22Rv1 (cell line): ENCODE data around the gene ARID3A.

Source experiments
- H3K27ac ChIP-seq: fragments of 450-650 bp; 2 replicates; pipeline ENCODE4 v1.5.1; 2017
- CTCF ChIP-seq: fragments of 450-650 bp; IDR thresholded peaks from 2 replicates; pipeline ENCODE4 v1.5.1; 2017; ENCODE audit warnings: mild to moderate bottlenecking
- ZFX ChIP-seq: fragments of 450-650 bp; IDR thresholded peaks from 2 replicates; pipeline ENCODE4 v1.6.1; 2017; ENCODE audit warnings: antibody characterized with exemption, borderline replicate concordance

The ARID3A gene

DNA sequence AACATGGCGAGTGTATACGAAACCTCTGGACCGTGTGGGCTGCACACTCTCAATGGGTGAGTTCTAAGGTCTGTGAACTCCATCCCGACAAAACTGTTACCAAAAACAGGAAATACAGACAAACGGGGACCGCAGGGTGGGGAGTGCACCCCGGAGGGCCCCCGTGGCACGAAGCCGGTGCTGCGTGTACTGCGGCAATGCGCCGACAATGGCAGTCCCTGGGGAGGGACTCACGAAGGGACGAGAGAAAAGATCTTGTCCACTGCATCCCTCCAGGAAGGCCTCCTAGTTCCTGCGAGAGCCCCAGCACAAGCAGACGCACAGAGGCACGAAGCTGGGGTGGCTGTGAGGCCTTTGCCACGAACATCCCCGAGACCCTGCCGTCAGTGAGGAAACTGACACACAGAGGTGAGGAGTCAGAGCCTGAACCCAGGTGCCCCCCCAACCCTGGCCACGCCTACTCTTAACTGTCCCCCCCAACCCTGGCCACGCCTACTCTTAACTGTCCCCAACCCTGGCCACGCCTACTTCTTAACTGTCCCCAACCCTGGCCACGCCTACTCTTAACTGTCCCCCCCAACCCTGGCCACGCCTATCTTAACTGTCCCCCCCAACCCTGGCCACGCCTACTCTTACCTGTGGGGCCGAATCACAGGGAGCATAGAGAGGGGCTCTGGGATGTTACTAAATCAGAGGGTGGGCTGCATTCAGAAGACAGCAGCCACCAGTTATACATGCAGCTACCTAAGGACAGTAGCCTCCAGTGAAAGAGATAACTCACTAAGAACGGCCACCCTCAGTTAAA lies 37.1 kb upstream of the ARID3A start:
- H3K27ac ChIP-seq: no peak overlapping the region
- TF ChIP-seq CTCF (no peak), ZFX (no peak)

DNA sequence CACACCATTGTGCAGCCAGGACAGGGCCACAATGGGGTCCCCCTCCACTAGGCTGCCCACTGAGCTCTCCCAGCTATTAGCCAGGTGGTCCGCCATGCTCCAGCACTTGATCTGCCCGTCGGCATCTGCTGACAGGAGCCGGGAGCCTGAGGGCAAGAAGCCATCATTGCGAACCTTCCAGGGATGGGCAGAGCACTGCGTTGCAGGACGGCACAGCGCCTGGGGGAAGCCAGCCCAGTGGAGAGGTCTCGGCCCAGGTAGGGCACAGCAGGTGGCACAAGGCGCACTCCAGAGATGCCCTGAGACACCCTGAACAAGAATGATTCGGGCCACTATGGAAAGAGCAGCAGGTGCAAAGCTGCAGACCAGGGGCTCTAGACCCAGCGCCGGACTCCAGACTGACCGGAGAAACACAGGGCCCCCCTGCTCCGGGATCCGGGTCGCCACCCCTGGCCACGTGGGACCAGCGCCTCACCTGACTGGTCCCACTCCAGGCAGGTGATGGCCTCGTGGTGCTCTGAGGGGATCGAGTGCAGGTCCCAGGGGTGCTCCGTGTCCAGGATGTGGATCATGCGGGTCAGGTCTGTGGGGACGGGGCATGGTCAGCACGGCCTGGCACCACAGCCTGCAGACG lies 36.1 kb upstream of the ARID3A start:
- TF ChIP-seq ZFX (no peak), CTCF (no peak)
- no peak overlapping the region for H3K27ac ChIP-seq

DNA sequence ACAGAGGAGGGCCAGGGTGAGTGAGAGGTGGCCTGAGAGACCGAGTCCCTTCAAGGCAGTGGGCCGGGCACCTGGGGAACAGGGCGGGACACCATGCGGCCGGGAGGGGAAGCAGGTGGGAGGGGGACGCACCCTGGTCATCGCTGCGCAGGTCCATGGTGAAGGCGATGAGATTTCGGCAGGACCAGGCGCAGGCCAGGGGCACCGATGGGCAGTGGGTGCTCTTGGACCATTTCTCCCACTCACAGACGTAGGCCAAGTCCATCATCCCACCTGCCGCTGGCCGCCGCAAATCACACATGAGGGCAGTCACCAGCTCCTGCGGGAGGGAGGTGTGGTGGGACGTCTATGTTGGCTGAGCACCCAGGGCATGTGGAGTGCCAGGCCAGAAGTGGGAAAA lies 35.0 kb upstream of the ARID3A start:
- no peak overlapping the region for H3K27ac ChIP-seq
- TF ChIP-seq CTCF: no peak
- no peak for TF ChIP-seq ZFX

- peak overlapping the region; percentile 90; the same call in 1 of the 2 replicates for H3K27ac ChIP-seq
Observed at GRCh38 chr19:891421-892200, 34.2 kb upstream of the ARID3A start.

GRCh38 chr19:892243-892893 lies 33.5 kb upstream of the ARID3A start:
- H3K27ac ChIP-seq: peak overlapping the region; percentile 90
- no peak for TF ChIP-seq ZFX
- no peak for TF ChIP-seq CTCF

DNA sequence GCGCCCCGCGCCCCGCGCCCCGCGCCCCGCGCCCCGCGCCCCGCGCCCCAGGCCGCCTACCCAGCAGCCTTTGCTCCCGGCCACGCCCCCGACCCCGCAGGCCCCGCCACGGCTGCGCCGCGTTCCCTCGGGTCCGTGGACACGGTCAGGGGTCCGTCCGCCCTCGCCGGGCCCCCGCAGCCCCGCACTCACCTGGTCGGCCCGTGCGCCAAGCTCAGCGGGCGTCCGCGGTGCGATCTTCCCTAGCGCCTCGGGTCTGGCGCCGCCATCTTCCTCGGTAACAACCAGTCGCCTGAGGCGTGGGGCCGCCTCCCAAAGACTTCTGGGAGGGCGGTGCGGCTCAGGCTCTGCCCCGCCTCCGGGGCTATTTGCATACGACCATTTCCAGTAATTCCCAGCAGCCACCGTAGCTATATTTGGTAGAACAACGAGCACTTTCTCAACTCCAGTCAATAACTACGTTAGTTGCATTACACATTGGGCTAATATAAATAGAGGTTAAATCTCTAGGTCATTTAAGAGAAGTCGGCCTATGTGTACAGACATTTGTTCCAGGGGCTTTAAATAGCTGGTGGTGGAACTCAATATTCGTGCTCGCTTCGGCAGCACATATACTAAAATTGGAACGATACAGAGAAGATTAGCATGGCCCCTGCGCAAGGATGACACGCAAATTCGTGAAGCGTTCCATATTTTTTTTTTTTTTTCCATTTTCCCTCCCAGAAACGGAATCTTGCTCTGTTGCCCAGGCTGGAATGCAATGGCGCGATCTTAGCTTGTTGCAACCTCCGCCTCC lies 32.7 kb upstream of the ARID3A start, which contains the start of the genes MED16 and RNU6-9:
MED16 (minus strand) TSS at position 294 of the 796 bp plus-strand sequence. CDS start 2,056 bp downstream, outside the sequence.
RNU6-9 (plus strand) TSS at position 591 of the 796 bp plus-strand sequence.
- TF ChIP-seq CTCF (no peak), ZFX (no peak)
- peak within 1 kb of the TSS; percentile 90 for H3K27ac ChIP-seq

DNA sequence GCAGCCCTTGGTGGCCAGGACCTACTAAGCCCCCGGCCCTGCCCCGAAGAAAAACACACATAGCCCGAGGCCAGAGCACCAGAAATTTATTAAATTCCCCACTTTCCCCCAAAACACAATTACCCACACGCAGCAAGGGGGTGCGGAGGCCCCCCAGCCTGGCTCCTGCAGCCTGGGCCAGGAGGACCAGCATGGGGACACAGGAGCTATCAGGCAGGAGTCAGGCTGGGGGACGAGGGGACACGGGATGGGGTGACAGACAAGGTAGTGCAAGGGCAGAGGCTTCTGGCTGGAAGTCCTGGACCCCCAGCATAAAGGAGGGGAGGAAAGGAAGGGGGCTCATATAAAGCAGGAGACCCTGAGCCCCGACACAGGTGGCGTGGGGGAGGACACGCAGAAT lies 29.4 kb upstream of the ARID3A start:
- TF ChIP-seq CTCF: no peak
- TF ChIP-seq ZFX: no peak
- no peak overlapping the region for H3K27ac ChIP-seq
